Measurements from ENCODE around the gene TBC1D1.

DNA sequence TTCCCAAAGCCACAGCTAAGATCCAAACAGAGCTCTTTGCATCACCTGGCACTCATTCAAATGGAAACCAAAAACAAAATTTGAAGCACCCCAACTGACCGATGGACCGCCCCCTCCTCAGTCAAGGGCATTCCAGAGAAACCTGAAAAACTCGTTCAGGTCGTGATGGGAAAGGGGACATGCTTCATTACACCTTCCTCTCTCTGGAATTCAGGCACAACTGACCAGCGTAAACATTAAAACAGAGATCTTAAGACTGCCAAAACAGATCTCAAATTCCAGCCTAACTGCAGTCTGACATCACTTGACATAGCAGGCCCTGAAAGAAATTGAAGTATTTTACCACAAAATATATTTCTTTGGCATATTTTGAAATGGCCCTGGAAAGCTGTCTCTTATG lies 97.8 kb downstream of the TBC1D1 start:
- TF ChIP-seq, protein P1, sequence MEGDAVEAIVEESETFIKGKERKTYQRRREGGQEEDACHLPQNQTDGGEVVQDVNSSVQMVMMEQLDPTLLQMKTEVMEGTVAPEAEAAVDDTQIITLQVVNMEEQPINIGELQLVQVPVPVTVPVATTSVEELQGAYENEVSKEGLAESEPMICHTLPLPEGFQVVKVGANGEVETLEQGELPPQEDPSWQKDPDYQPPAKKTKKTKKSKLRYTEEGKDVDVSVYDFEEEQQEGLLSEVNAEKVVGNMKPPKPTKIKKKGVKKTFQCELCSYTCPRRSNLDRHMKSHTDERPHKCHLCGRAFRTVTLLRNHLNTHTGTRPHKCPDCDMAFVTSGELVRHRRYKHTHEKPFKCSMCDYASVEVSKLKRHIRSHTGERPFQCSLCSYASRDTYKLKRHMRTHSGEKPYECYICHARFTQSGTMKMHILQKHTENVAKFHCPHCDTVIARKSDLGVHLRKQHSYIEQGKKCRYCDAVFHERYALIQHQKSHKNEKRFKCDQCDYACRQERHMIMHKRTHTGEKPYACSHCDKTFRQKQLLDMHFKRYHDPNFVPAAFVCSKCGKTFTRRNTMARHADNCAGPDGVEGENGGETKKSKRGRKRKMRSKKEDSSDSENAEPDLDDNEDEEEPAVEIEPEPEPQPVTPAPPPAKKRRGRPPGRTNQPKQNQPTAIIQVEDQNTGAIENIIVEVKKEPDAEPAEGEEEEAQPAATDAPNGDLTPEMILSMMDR (conservative IDR thresholded peaks at IDR 0.05), result no peak
- TF ChIP-seq ZFX (IDR thresholded peaks at IDR 0.05), result no peak
